Astrocyte (in vitro differentiated cells and primary cell): ENCODE measurements around the gene DENND4C. TPM values are rescaled to one million over a fixed set of nuclear protein-coding genes. Genes with fewer than 3 reads are reported as not detected.

Experiments
- DNase-seq: peaks from one replicate; pipeline ENCODE4 v3.0.0-alpha.2; 2010; ENCODE audit warnings: low read depth
- FAIRE-seq: peaks from 2 replicates; lab custom pipeline; 2011; peaks lifted over from hg19 to GRCh38; lab: Jason Lieb, UNC
- H2AFZ ChIP-seq: 2 replicates; pipeline ENCODE4 v1.6.0; 2012; ENCODE audit warnings: low read depth, low read length, inconsistent platforms
- H3K27ac ChIP-seq: 2 replicates; pipeline ENCODE4 v1.5.1; 2011; ENCODE audit warnings: low read depth, low read length, inconsistent platforms
- H3K27me3 ChIP-seq: 2 replicates; pipeline ENCODE4 v1.6.0; 2011; ENCODE audit warnings: low read length, inconsistent platforms; ENCODE audit not compliant: insufficient read depth
- H3K36me3 ChIP-seq: 2 replicates; pipeline ENCODE4 v1.5.1; 2011; ENCODE audit warnings: low read length, inconsistent platforms; ENCODE audit not compliant: insufficient read depth
- H3K4me1 ChIP-seq: 2 replicates; pipeline ENCODE4 v1.5.1; 2011; ENCODE audit warnings: low read length, inconsistent platforms; ENCODE audit not compliant: insufficient read depth
- H3K4me2 ChIP-seq: 2 replicates; pipeline ENCODE4 v1.6.0; 2012; ENCODE audit warnings: low read length, inconsistent platforms
- H3K4me3 ChIP-seq: 2 replicates; pipeline ENCODE4 v1.5.1; 2011; ENCODE audit warnings: low read depth, mild to moderate bottlenecking, low read length, inconsistent platforms; ENCODE audit not compliant: insufficient read depth
- H3K79me2 ChIP-seq: 2 replicates; pipeline ENCODE4 v1.6.0; 2012; ENCODE audit warnings: mild to moderate bottlenecking, low read length, inconsistent platforms; ENCODE audit not compliant: insufficient read depth
- H3K9ac ChIP-seq: 2 replicates; pipeline ENCODE4 v1.6.0; 2012; ENCODE audit warnings: mild to moderate bottlenecking, low read length, inconsistent platforms
- H3K9me3 ChIP-seq: 2 replicates; pipeline ENCODE4 v1.5.1; 2012; ENCODE audit warnings: low read depth, mild to moderate bottlenecking, low read length, inconsistent platforms; ENCODE audit not compliant: insufficient read depth
- H4K20me1 ChIP-seq: 2 replicates; pipeline ENCODE4 v1.6.0; 2012; ENCODE audit warnings: low read length, inconsistent platforms; ENCODE audit not compliant: insufficient read depth
- H3K27ac Mint-ChIP-seq: one replicate; pipeline ENCODE4 v1.8.0; 2021; ENCODE audit warnings: mild to moderate bottlenecking, mixed read lengths; ENCODE audit not compliant: unreplicated experiment
- H3K27me3 Mint-ChIP-seq: one replicate; pipeline ENCODE4 v1.8.0; 2021; ENCODE audit warnings: low read depth, mixed read lengths; ENCODE audit not compliant: unreplicated experiment
- H3K36me3 Mint-ChIP-seq: one replicate; pipeline ENCODE4 v1.8.0; 2021; ENCODE audit warnings: low read depth, mixed read lengths; ENCODE audit not compliant: unreplicated experiment
- H3K4me1 Mint-ChIP-seq: one replicate; pipeline ENCODE4 v1.8.0; 2021; ENCODE audit warnings: low read depth, mixed read lengths; ENCODE audit not compliant: unreplicated experiment
- H3K4me3 Mint-ChIP-seq: one replicate; pipeline ENCODE4 v1.8.0; 2021; ENCODE audit warnings: mild to moderate bottlenecking, moderate library complexity, mixed read lengths; ENCODE audit not compliant: unreplicated experiment
- H3K9me3 Mint-ChIP-seq: one replicate; pipeline ENCODE4 v1.8.0; 2021; ENCODE audit warnings: mild to moderate bottlenecking, mixed read lengths; ENCODE audit not compliant: unreplicated experiment
- EZH2 ChIP-seq: IDR thresholded peaks from 2 replicates; pipeline ENCODE4 v1.6.1; 2012; ENCODE audit warnings: mild to moderate bottlenecking, low read length, inconsistent platforms; ENCODE audit not compliant: insufficient read depth
- total RNA-seq: library from RNA; stranded (reverse); gene quantifications from 2 replicates; pipeline ENCODE4 v1.2.1, GENCODE V29; 2021
- TF ChIP-seq, protein P1 (sequence below): IDR thresholded peaks from 2 replicates; pipeline ENCODE4 v1.5.1; 2011; ENCODE audit warnings: low read depth, mild to moderate bottlenecking, inconsistent platforms, low read length, moderate library complexity; ENCODE audit not compliant: insufficient read depth

DENND4C gene
- total RNA-seq, 1 donor from 2014 or later: 19.6 TPM

DNA sequence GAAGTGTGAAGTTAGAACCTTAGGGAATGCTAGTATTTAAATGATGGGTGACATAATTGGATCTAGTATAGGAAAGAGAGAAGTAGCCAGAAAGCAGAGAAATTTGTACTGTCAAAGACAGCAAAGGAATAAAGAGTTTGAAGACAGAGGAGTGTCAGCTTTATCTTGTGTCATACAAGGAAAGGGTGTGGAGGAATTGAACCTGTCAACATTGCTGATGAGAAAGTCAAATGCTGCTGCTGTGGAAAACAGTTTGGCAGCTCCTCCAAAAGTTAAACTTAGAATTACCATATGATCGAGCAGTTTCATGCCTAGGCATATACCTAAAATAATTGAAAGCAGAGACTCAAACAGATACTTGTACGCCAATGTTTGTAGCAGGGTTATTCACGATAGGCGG lies 63.7 kb downstream of the DENND4C start:
- TF ChIP-seq, protein P1, sequence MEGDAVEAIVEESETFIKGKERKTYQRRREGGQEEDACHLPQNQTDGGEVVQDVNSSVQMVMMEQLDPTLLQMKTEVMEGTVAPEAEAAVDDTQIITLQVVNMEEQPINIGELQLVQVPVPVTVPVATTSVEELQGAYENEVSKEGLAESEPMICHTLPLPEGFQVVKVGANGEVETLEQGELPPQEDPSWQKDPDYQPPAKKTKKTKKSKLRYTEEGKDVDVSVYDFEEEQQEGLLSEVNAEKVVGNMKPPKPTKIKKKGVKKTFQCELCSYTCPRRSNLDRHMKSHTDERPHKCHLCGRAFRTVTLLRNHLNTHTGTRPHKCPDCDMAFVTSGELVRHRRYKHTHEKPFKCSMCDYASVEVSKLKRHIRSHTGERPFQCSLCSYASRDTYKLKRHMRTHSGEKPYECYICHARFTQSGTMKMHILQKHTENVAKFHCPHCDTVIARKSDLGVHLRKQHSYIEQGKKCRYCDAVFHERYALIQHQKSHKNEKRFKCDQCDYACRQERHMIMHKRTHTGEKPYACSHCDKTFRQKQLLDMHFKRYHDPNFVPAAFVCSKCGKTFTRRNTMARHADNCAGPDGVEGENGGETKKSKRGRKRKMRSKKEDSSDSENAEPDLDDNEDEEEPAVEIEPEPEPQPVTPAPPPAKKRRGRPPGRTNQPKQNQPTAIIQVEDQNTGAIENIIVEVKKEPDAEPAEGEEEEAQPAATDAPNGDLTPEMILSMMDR: no peak
- TF ChIP-seq EZH2: no peak
- FAIRE-seq (no peak), DNase-seq (no peak)
- Histone ChIP-seq H3K9ac (no peak overlapping the region), H3K79me2 (no peaks in the 10 kb centered on the region), H3K27me3 (no peaks in the 10 kb centered on the region), H3K27ac (no peak overlapping the region), H3K9me3 (no peaks in the 10 kb centered on the region), H3K4me2 (no peak overlapping the region), H3K4me1 (no peaks in the 10 kb centered on the region), H3K36me3 (no peaks in the 10 kb centered on the region), H4K20me1 (no peaks in the 10 kb centered on the region), H2AFZ (no peak overlapping the region), H3K4me3 (no peak overlapping the region)
- no peak overlapping the region for H3K4me3 Mint-ChIP-seq
- no peak overlapping the region for H3K27ac Mint-ChIP-seq
- no peaks in the 10 kb centered on the region for H3K9me3 Mint-ChIP-seq
- peaks cover 1% of the 10 kb centered on the region for H3K4me1 Mint-ChIP-seq
- no peaks in the 10 kb centered on the region for H3K36me3 Mint-ChIP-seq
- no peaks in the 10 kb centered on the region for H3K27me3 Mint-ChIP-seq

DNA sequence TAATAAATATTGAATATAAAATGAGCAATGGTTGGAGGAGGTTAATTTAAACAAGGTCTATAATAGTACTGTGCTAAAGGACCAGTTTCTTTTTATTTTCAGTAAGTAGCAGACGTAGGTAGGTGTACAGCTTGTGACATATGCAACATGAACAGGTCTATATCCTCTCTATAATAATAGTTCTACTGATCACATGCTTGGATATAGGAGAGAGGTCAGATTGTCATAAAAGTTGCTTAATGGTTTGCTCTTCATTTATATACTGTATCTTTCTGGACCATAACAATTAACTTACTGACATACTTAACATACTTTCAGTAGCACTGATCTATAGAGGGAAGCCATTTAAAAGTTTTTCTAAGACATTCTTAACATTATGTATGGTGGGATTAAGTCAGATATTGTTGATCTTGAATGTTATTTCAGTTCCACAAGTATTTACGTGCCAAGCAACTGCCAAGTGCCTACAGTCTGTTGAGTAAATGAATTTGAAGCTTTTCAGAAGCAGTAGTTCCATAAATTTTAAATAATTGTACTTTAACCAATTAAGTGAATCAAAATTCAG lies 68.0 kb downstream of the DENND4C start:
- Histone ChIP-seq H4K20me1 (no peaks in the 10 kb centered on the region), H3K79me2 (no peaks in the 10 kb centered on the region), H2AFZ (no peak overlapping the region), H3K9me3 (no peaks in the 10 kb centered on the region), H3K36me3 (peaks cover 3% of the 10 kb centered on the region), H3K27ac (no peak overlapping the region), H3K4me3 (no peak overlapping the region), H3K9ac (no peak overlapping the region), H3K4me2 (no peak overlapping the region), H3K27me3 (no peaks in the 10 kb centered on the region), H3K4me1 (no peaks in the 10 kb centered on the region)
- TF ChIP-seq, protein P1: no peak
- no peak for TF ChIP-seq EZH2
- no peaks in the 10 kb centered on the region for H3K27me3 Mint-ChIP-seq
- peaks cover 1% of the 10 kb centered on the region for H3K4me1 Mint-ChIP-seq
- H3K36me3 Mint-ChIP-seq: peaks cover 6% of the 10 kb centered on the region
- H3K27ac Mint-ChIP-seq: no peak overlapping the region
- H3K4me3 Mint-ChIP-seq: no peak overlapping the region
- DNase-seq (no peak), FAIRE-seq (peak; percentile 56)
- no peaks in the 10 kb centered on the region for H3K9me3 Mint-ChIP-seq

DNA sequence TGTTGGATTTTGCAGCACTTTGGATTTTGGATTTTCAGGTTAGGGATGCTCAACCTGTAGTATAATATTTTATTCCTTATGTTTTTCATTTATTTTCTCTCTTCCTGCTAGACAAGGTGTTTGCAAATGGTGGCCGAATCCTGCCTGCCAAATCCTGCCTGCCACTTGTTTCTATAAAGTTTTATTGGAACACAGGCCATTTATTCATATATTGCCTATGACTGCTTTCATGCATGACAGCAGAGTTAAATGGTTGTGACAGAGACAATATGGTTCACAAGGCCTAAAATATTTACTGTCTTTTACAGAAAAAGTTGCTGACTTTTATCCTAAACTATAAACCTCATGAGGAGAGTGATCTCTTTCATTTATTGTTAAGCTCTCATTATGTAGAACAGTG lies 72.7 kb downstream of the DENND4C start:
- no peak for FAIRE-seq
- Histone ChIP-seq H3K4me3 (no peak overlapping the region), H3K9ac (no peak overlapping the region), H3K36me3 (peaks cover 3% of the 10 kb centered on the region), H3K27me3 (no peaks in the 10 kb centered on the region), H3K79me2 (no peaks in the 10 kb centered on the region), H3K27ac (no peak overlapping the region), H3K9me3 (no peaks in the 10 kb centered on the region), H4K20me1 (no peaks in the 10 kb centered on the region), H3K4me2 (no peak overlapping the region), H3K4me1 (no peaks in the 10 kb centered on the region), H2AFZ (no peak overlapping the region)
- H3K27ac Mint-ChIP-seq: no peak overlapping the region
- DNase-seq: no peak
- H3K36me3 Mint-ChIP-seq: peaks cover 6% of the 10 kb centered on the region
- H3K27me3 Mint-ChIP-seq: no peaks in the 10 kb centered on the region
- H3K9me3 Mint-ChIP-seq: no peaks in the 10 kb centered on the region
- no peak for TF ChIP-seq EZH2
- TF ChIP-seq, protein P1: no peak
- no peak overlapping the region for H3K4me3 Mint-ChIP-seq
- H3K4me1 Mint-ChIP-seq: peaks cover 1% of the 10 kb centered on the region
